Myometrial cell (primary cell): ENCODE results near the gene RPP30. TPM values are rescaled to one million over a fixed set of nuclear protein-coding genes. Genes with fewer than 3 reads are reported as not detected.

Experiments
- total RNA-seq: library from RNA; depleted of rRNA; stranded (reverse); fragments of >200 nt; gene quantifications from 2 replicates; pipeline ENCODE4 v1.2.3, GENCODE V29; 2015

RPP30 gene
- 32.0 and 38.1 TPM in 2 replicates for total RNA-seq

DNA sequence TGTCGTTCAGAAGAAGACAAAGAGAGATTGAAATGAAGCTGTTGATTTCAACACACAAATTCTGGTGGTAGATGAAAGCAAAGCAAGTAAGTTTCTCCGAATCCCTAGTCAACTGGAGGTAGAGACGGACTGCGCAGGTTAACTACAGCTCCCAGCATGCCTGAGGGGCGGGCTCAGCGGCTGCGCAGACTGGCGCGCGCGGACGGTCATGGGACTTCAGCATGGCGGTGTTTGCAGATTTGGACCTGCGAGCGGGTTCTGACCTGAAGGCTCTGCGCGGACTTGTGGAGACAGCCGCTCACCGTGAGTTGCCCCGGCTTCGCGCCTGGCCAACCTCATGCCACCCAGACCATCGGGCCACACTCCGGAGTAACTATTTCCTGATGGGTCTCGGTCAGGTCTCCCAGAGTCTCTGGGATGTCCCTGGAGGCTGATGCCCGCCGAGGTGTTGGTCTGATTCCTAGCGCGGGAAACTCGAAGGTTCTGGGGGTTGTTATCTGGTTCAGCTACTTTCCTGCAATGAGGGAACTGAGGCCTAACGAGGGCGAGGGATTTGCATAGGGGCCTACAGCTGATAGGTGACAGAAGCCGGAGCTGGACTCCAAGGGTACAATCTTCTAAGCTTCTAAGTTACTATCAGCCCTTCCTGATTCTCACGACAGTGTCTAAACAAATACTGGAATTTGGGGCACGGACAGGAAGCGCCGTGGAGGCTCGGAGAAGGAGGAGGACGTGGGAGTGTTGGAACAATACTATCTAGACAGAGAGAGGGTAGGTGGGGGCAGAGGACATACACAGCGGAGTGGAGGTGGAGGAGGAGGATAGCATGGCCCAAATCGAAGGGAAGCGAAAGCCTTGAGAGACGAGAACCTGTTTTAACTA, at the start of gene RPP30:
RPP30 (plus strand) TSS at position 209 of the 882 bp plus-strand sequence; CDS start at position 222, 13 bp downstream.

DNA sequence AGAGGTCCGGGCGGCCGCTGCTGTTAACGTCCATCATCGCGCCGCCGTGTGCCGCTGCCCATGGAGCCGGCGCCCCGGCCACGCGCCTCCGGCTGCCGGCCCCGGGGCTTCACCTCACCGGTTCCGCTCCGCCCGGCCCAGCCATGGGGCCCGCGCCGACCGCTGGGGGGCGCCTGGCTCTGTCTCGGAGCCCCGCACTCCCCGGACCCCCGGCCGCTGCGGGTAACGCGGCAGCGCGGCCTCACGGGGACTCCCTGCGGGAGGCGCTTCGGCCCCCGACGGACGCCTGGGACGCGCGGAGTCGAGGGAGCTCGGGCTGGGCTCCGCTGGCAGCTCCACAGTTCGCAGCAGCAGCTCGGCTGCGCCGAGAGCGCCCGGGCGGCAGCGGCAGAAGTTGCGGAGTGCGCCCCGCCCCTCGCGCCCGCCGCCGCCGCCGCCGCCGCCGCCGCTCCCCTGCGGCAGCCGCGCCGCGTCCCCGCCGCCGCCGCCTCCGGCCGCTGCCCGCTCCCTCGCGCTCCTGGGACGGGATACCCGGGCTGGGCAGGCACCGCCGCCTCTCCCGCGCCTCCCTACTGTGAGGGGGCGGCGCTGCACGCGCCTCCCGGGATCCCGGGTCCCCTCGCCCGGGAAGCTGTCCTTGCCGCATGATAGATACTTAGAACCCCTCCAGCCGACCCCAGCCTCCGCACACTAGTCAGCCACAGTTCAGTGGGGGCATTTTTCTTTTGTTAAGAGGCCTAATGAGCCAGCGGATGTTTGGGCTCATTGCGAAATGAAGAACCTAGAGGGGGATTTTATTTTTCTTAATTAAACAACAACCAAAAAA, 13.9 kb upstream of the RPP30 start, which contains the start of gene HTR7:
HTR7 (minus strand) TSS at position 405 of the 826 bp plus-strand sequence; CDS start at position 37, 368 bp downstream.

DNA sequence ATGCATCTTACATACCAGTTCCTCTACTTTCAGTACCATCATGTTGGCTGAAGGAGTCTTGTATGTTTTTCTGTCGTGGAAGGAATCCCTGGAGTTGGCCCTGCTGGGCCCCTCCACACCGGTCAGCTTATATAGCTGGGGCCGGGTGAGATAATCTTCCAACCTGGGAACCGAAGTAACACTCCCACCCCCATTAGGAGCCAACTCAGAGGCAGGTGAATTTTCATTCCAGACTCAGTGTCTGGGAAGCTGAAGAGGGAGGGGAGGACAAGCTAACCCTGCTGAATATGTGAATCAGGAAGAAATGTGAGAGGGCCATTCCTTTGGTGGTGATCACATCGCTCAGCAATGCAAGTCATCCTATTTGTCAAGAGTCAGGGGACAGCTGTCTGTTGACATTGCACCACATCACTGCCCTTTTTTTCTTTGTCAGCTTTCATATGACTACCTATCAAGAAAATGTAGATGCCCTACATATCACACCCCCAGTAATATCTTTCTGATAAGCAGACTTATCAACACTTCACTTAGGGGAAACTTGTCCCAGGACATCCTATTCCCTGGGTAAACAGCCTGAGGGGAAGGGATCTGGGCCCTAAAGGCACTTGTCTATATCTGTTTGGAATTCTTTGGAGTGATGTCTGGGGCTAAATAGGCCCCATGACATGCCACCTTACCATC, 49.4 kb downstream of the RPP30 start, which contains the start of gene ANKRD1:
ANKRD1 (minus strand) TSS at position 102 of the 681 bp plus-strand sequence; CDS start at position 42, 60 bp downstream.

Other genes with a start within 250 kb of the RPP30 start
- gene HTR7, start 13.9 kb upstream of the RPP30 start, total RNA-seq = 0.18 and 0.29 TPM in 2 replicates
- gene ANKRD1, start 49.1 kb downstream of the RPP30 start, total RNA-seq = 0.58 and 1.8 TPM in 2 replicates